Right lobe of liver (tissue), 6 donors: ENCODE results near the gene CLCA4. TPM values are rescaled to one million over a fixed set of nuclear protein-coding genes. Genes with fewer than 3 reads are reported as not detected.

Experiments used
- ATAC-seq, 4 donors: fragments of 200-7000 bp; cut with Tn5 transposase; one replicate each; pipeline ENCODE4 v1.9.1; 2020; ENCODE audit warnings: mild to moderate bottlenecking in 4 of 4, moderate library complexity in 4 of 4
- DNase-seq, 3 donors: peaks; one replicate each; pipeline ENCODE4 v3.0.0-alpha.2; 2020
- H3K27ac ChIP-seq, 3 donors: fragments of 200-600 bp; one replicate each; pipeline ENCODE4 v1.8.0; 2022
- H3K27me3 ChIP-seq, 2 donors: fragments of 200-600 bp; one replicate each; pipeline ENCODE4 v1.8.0; 2022
- H3K36me3 ChIP-seq, 4 donors: fragments of 200-600 bp; sonication (generic) in 1 of 4; one replicate each; pipeline versions ENCODE4 v1.5.1 to v1.8.0; 2017 to 2022; ENCODE audit warnings: control low read depth in 1 of 4
- H3K4me1 ChIP-seq, 4 donors: fragments of 200-600 bp; sonication (generic) in 1 of 4; one replicate each; pipeline versions ENCODE4 v1.5.1 to v1.8.0; 2017 to 2022; ENCODE audit warnings: control low read depth in 1 of 4
- H3K4me3 ChIP-seq, 3 donors: fragments of 200-600 bp; one replicate each; pipeline ENCODE4 v1.8.0; 2022
- H3K9me3 ChIP-seq, 4 donors: fragments of 200-600 bp; sonication (generic) in 1 of 4; one replicate each; pipeline versions ENCODE4 v1.5.1 to v1.8.0; 2017 to 2022; ENCODE audit warnings: control low read depth in 1 of 4
- POLR2A ChIP-seq: fragments of 450-650 bp; IDR thresholded peaks from one replicate; pipeline ENCODE4 v1.6.1; 2017; ENCODE audit warnings: antibody characterized with exemption, mild to moderate bottlenecking
- WGBS: methylation state at CpG from one replicate; pipeline ENCODE4 v1.1.6; 2018; ENCODE audit warnings: low coverage, low lambda C conversion rate; ENCODE audit not compliant: insufficient coverage; ENCODE audit errors: missing lambda C conversion rate; 5-methylcytosine and 5-hydroxymethylcytosine counted together
- intact Hi-C, 2 donors: fragments of 100-400 bp; cut with DNase I; formaldehyde crosslinking; loops; one replicate each; pipeline versions ENCODE4 v1.11.2 to v1.14.1; 2022
- total RNA-seq, 6 experiments: library from RNA; depleted of rRNA in 2 of 6; stranded (reverse); fragments of >200 nt in 2 of 6; fragmentation: NEBNext Ultra II Directional in 3 of 6; extraction: Animal tissue kit (Norgen Biotek cat#: 25700) in 3 of 6; gene quantifications; one replicate each; pipeline versions ENCODE4 v1.1.0 to v1.2.4, GENCODE V29; 2016 to 2023
- TF ChIP-seq, protein P1 (sequence below), 4 donors: fragments of 200-600 bp in 3 of 4; fragments of 450-650 bp in 1 of 4; IDR thresholded peaks; one replicate each; pipeline versions ENCODE4 v1.5.1 to v1.8.0; 2016 to 2022; ENCODE audit warnings: antibody characterized with exemption in 4 of 4, mild to moderate bottlenecking in 2 of 4
- donor health status: DM: no; HTN: yes; CAD: no.
- donor health status: DM: no; HTN: no; CAD: no.
- donor health status: DM: no; HTN: no; CAD: no.
- donor health status: DM: no; HTN: yes; CAD: no.
- donor health status: DM: no; HTN: yes; CAD: no.

CLCA4 gene
- total RNA-seq, 6 experiments from 2014 or later = 0.07 TPM; not detected in 5

DNA sequence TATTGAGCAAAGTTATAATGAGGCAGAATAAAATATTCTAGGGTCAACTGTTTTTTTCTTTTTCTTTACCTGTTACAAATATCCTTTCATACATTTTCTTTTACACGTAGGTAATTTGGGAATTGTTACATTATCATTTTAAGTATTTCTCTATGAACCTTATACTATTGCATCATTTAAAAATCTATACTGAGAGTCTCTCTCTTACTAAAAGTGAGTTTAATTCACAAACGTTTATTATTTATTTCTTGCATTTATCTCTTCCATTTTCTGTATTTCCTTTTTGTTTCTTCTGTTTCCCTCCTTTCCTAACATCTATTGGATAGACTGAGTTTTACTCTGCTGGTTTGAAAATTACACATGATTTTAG, 25.4 kb upstream of the CLCA4 start:
- Histone ChIP-seq H3K4me1 (no peaks in the 10 kb centered on the region), H3K36me3 (no peaks in the 10 kb centered on the region), H3K9me3 (no peaks in the 10 kb centered on the region), H3K27ac (no peak overlapping the region), H3K4me3 (no peak overlapping the region), H3K27me3 (no peaks in the 10 kb centered on the region)
- TF ChIP-seq, protein P1, sequence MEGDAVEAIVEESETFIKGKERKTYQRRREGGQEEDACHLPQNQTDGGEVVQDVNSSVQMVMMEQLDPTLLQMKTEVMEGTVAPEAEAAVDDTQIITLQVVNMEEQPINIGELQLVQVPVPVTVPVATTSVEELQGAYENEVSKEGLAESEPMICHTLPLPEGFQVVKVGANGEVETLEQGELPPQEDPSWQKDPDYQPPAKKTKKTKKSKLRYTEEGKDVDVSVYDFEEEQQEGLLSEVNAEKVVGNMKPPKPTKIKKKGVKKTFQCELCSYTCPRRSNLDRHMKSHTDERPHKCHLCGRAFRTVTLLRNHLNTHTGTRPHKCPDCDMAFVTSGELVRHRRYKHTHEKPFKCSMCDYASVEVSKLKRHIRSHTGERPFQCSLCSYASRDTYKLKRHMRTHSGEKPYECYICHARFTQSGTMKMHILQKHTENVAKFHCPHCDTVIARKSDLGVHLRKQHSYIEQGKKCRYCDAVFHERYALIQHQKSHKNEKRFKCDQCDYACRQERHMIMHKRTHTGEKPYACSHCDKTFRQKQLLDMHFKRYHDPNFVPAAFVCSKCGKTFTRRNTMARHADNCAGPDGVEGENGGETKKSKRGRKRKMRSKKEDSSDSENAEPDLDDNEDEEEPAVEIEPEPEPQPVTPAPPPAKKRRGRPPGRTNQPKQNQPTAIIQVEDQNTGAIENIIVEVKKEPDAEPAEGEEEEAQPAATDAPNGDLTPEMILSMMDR (IDR thresholded peaks at IDR 0.05) = no peak
- TF ChIP-seq POLR2A = no peak
- DNase-seq (no peak), ATAC-seq (no peak)
- 32% methylated on average over 2 of the region's 2 CpGs for WGBS
- intact Hi-C loops = no loop called here

GRCh38 chr1:86522240-86522639, 24.6 kb upstream of the CLCA4 start:
- TF ChIP-seq, protein P1 (IDR thresholded peaks at IDR 0.05) = no peak
- TF ChIP-seq POLR2A = no peak
- H3K4me3 ChIP-seq = no peak overlapping the region
- no peaks in the 10 kb centered on the region for H3K4me1 ChIP-seq
- 39% methylated on average over 3 of the region's 3 CpGs for WGBS
- no peaks in the 10 kb centered on the region for H3K36me3 ChIP-seq
- no peaks in the 10 kb centered on the region for H3K27me3 ChIP-seq
- no peaks in the 10 kb centered on the region for H3K9me3 ChIP-seq
- DNase-seq = no peak
- no peak overlapping the region for H3K27ac ChIP-seq
- intact Hi-C loops = no loop called here
- ATAC-seq = no peak

- WGBS = 94% methylated on average over 3 of the region's 32 CpGs
- H3K27me3 ChIP-seq = no peaks in the 10 kb centered on the region
- H3K36me3 ChIP-seq = no peaks in the 10 kb centered on the region
- no peaks in the 10 kb centered on the region for H3K4me1 ChIP-seq
- TF ChIP-seq POLR2A = no peak
- TF ChIP-seq, protein P1 (IDR thresholded peaks at IDR 0.05) = no peak
- DNase-seq (no peak), ATAC-seq (peak in 1 of 4 donors; percentile 30)
- no peak overlapping the region for H3K27ac ChIP-seq
- H3K4me3 ChIP-seq = no peak overlapping the region
- no peaks in the 10 kb centered on the region for H3K9me3 ChIP-seq
- intact Hi-C loops = no loop called here
Observed at GRCh38 chr1:86523670-86524354, 23.1 kb upstream of the CLCA4 start.

DNA sequence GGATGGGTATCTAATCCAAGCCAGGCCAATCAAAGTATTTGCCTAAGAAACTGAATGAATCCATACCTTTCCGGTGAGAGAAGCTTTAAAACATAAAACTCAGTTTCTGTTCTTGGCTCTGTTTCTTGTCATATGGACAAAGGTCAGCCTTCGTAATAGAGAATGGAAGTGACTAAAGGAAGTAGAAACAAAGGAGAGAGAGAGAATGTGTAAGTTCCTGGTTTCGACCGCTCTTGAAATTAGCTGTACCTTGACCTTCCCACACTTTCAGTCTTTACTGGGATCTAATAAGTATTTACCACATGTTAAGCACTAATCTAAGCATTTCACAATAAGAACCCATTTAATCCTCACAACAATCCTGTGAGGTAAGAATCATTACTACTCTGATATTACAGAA, 19.6 kb upstream of the CLCA4 start:
- DNase-seq (no peak), ATAC-seq (no peak)
- 61% methylated on average over 4 of the region's 4 CpGs for WGBS
- H3K27ac ChIP-seq = no peak overlapping the region
- H3K27me3 ChIP-seq = no peaks in the 10 kb centered on the region
- no peaks in the 10 kb centered on the region for H3K9me3 ChIP-seq
- no peak for TF ChIP-seq POLR2A
- TF ChIP-seq, protein P1 (IDR thresholded peaks at IDR 0.05) = no peak
- H3K4me3 ChIP-seq = no peak overlapping the region
- H3K36me3 ChIP-seq = no peaks in the 10 kb centered on the region
- H3K4me1 ChIP-seq = no peaks in the 10 kb centered on the region
- intact Hi-C loops = no loop called here
